Measurements from ENCODE around the gene HS1BP3.

GRCh38 chr2:20599001-20599600 lies 51.8 kb downstream of the HS1BP3 start:
- no peak for TF ChIP-seq CTCF (IDR thresholded peaks at IDR 0.05)
- no peak for TF ChIP-seq POLR2A (IDR thresholded peaks at IDR 0.05)
